ENCODE data around the gene PNPLA4.

The PNPLA4 gene

GRCh38 chrX:7908821-7909220 lies 18.4 kb downstream of the PNPLA4 start:
- WGBS (ENCODE audit: extremely low coverage, insufficient coverage, insufficient read length), result no CpG with 5 or more reads among the region's 5 CpGs
- H2BK5ac ChIP-seq (ENCODE audit: low read depth, low read length, poor library complexity), result no peak overlapping the region
- no peaks in the 10 kb centered on the region for H3K9me3 ChIP-seq (ENCODE audit: insufficient read depth, low read depth, low read length)
- no peak overlapping the region for H4K91ac ChIP-seq (ENCODE audit: low read depth, low read length)
- H3K79me1 ChIP-seq (ENCODE audit: low read length), result no peaks in the 10 kb centered on the region
- no peak overlapping the region for H3K27ac ChIP-seq (ENCODE audit: low read depth, low read length)
- H3K79me2 ChIP-seq (ENCODE audit: control insufficient read depth, insufficient read depth, low read length, poor library complexity), result no peaks in the 10 kb centered on the region
- H3K9ac ChIP-seq (ENCODE audit: low read length), result no peak overlapping the region
- no peaks in the 10 kb centered on the region for H3K27me3 ChIP-seq (ENCODE audit: insufficient read depth, low read length)
- H3K18ac ChIP-seq (ENCODE audit: low read length), result no peak overlapping the region
- no peak overlapping the region for H3K4ac ChIP-seq (ENCODE audit: low read depth, low read length)
- no peaks in the 10 kb centered on the region for H3K4me1 ChIP-seq (ENCODE audit: control insufficient read depth in 1 of 2, insufficient read depth in 2 of 2, low read length in 2 of 2)
- no peak overlapping the region for H4K8ac ChIP-seq (ENCODE audit: low read depth, low read length)
- H3K36me3 ChIP-seq (ENCODE audit: control insufficient read depth in 1 of 2, insufficient read depth in 2 of 2, low read length in 2 of 2), result no peaks in the 10 kb centered on the region
- H2AFZ ChIP-seq (ENCODE audit: insufficient read depth, low read length, poor library complexity), result no peak overlapping the region
- H2BK120ac ChIP-seq (ENCODE audit: insufficient read depth, low read length, poor library complexity), result no peak overlapping the region
- no peak for DNase-seq
- H3K23ac ChIP-seq (ENCODE audit: low read length), result no peak overlapping the region
- no peak overlapping the region for H2AK5ac ChIP-seq (ENCODE audit: low read length)
- no peak overlapping the region for H3K14ac ChIP-seq (ENCODE audit: low read length)
- no peak overlapping the region for H3K4me3 ChIP-seq (ENCODE audit: low read depth, low read length)
- no peak overlapping the region for H2BK12ac ChIP-seq (ENCODE audit: low read length)
- H4K12ac ChIP-seq (ENCODE audit: low read depth, low read length), result no peak overlapping the region
- H3K4me2 ChIP-seq (ENCODE audit: low read length), result no peak overlapping the region

DNA sequence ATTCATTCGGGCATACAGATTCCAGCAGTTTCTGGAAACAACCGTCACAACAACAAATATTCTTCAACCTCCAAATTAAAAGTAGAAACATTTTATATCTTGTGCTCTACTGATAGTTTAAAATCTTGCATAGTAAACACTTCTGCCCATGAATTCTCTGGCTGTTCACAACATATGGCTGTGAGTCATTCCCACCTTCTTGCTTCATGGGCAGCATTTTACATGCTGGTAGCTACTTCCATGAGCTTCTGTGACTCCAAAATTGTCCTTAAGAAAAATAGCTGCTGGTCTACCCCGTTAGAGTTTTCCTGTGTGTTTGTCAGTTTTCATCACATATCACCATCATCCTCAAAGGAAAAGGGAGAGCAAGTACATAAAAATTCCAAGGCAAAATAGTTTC lies 22.7 kb downstream of the PNPLA4 start:
- Histone ChIP-seq H3K23ac (ENCODE audit: low read length) (no peak overlapping the region), H3K18ac (ENCODE audit: low read length) (no peak overlapping the region), H3K14ac (ENCODE audit: low read length) (no peak overlapping the region), H3K79me2 (ENCODE audit: control insufficient read depth, insufficient read depth, low read length, poor library complexity) (no peaks in the 10 kb centered on the region), H3K9ac (ENCODE audit: low read length) (no peak overlapping the region), H2BK5ac (ENCODE audit: low read depth, low read length, poor library complexity) (no peak overlapping the region), H2BK12ac (ENCODE audit: low read length) (no peak overlapping the region), H4K8ac (ENCODE audit: low read depth, low read length) (no peak overlapping the region), H4K91ac (ENCODE audit: low read depth, low read length) (no peak overlapping the region), H3K36me3 (ENCODE audit: control insufficient read depth in 1 of 2, insufficient read depth in 2 of 2, low read length in 2 of 2) (peaks cover 0 to 3% of the 10 kb centered on the region in 2 experiments), H3K9me3 (ENCODE audit: insufficient read depth, low read depth, low read length) (no peaks in the 10 kb centered on the region), H3K4me1 (ENCODE audit: control insufficient read depth in 1 of 2, insufficient read depth in 2 of 2, low read length in 2 of 2) (no peaks in the 10 kb centered on the region), H3K79me1 (ENCODE audit: low read length) (no peaks in the 10 kb centered on the region), H4K12ac (ENCODE audit: low read depth, low read length) (no peak overlapping the region), H3K4me2 (ENCODE audit: low read length) (no peak overlapping the region), H2BK120ac (ENCODE audit: insufficient read depth, low read length, poor library complexity) (no peak overlapping the region), H2AFZ (ENCODE audit: insufficient read depth, low read length, poor library complexity) (no peak overlapping the region), H3K27ac (ENCODE audit: low read depth, low read length) (no peak overlapping the region), H2AK5ac (ENCODE audit: low read length) (no peak overlapping the region), H3K4me3 (ENCODE audit: low read depth, low read length) (no peak overlapping the region), H3K27me3 (ENCODE audit: insufficient read depth, low read length) (no peaks in the 10 kb centered on the region), H3K4ac (ENCODE audit: low read depth, low read length) (no peak overlapping the region)
- WGBS (ENCODE audit: extremely low coverage, insufficient coverage, insufficient read length), result no CpG with 5 or more reads among the region's 3 CpGs
- peak; percentile 30 to 61 for DNase-seq

GRCh38 chrX:7891928-7892327 lies 35.3 kb downstream of the PNPLA4 start:
- H3K4me3 ChIP-seq (ENCODE audit: low read depth, low read length), result no peak overlapping the region
- DNase-seq, result no peak
- no peaks in the 10 kb centered on the region for H3K36me3 ChIP-seq (ENCODE audit: control insufficient read depth in 1 of 2, insufficient read depth in 2 of 2, low read length in 2 of 2)
- H3K4ac ChIP-seq (ENCODE audit: low read depth, low read length), result no peak overlapping the region
- H2AK5ac ChIP-seq (ENCODE audit: low read length), result no peak overlapping the region
- no peaks in the 10 kb centered on the region for H3K4me1 ChIP-seq (ENCODE audit: control insufficient read depth in 1 of 2, insufficient read depth in 2 of 2, low read length in 2 of 2)
- no peak overlapping the region for H4K91ac ChIP-seq (ENCODE audit: low read depth, low read length)
- no peaks in the 10 kb centered on the region for H3K27me3 ChIP-seq (ENCODE audit: insufficient read depth, low read length)
- no peaks in the 10 kb centered on the region for H3K79me2 ChIP-seq (ENCODE audit: control insufficient read depth, insufficient read depth, low read length, poor library complexity)
- H3K23ac ChIP-seq (ENCODE audit: low read length), result no peak overlapping the region
- H3K9ac ChIP-seq (ENCODE audit: low read length), result no peak overlapping the region
- no peak overlapping the region for H2AFZ ChIP-seq (ENCODE audit: insufficient read depth, low read length, poor library complexity)
- no peak overlapping the region for H4K12ac ChIP-seq (ENCODE audit: low read depth, low read length)
- no peak overlapping the region for H3K4me2 ChIP-seq (ENCODE audit: low read length)
- H3K9me3 ChIP-seq (ENCODE audit: insufficient read depth, low read depth, low read length), result no peaks in the 10 kb centered on the region
- no peak overlapping the region for H3K27ac ChIP-seq (ENCODE audit: low read depth, low read length)
- WGBS (ENCODE audit: extremely low coverage, insufficient coverage, insufficient read length), result no CpG with 5 or more reads among the region's 9 CpGs
- H2BK5ac ChIP-seq (ENCODE audit: low read depth, low read length, poor library complexity), result no peak overlapping the region
- H3K79me1 ChIP-seq (ENCODE audit: low read length), result no peaks in the 10 kb centered on the region
- no peak overlapping the region for H3K14ac ChIP-seq (ENCODE audit: low read length)
- no peak overlapping the region for H2BK120ac ChIP-seq (ENCODE audit: insufficient read depth, low read length, poor library complexity)
- no peak overlapping the region for H3K18ac ChIP-seq (ENCODE audit: low read length)
- no peak overlapping the region for H4K8ac ChIP-seq (ENCODE audit: low read depth, low read length)
- no peak overlapping the region for H2BK12ac ChIP-seq (ENCODE audit: low read length)

DNA sequence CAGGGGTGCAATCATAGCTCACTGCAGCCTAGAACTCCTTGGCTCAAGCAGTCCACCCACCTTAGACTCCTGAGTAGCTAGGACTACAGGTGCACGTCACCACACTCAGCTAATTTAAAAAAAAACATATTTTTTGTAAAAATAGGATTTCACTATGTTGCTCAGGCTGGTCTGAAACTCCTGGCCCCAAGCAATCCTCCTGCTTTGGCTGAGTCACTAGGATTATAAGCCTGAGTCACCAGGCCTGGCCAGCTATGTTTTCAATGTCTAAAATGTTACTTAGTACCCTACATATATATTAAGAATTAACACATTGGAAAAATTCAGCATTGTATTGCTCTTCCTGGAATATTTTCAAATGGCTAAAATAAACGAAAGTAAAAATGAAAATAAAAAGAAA lies 37.5 kb downstream of the PNPLA4 start:
- Histone ChIP-seq H4K91ac (ENCODE audit: low read depth, low read length) (no peak overlapping the region), H3K36me3 (ENCODE audit: control insufficient read depth in 1 of 2, insufficient read depth in 2 of 2, low read length in 2 of 2) (no peaks in the 10 kb centered on the region), H3K9me3 (ENCODE audit: insufficient read depth, low read depth, low read length) (no peaks in the 10 kb centered on the region), H3K14ac (ENCODE audit: low read length) (no peak overlapping the region), H3K27me3 (ENCODE audit: insufficient read depth, low read length) (no peaks in the 10 kb centered on the region), H2AK5ac (ENCODE audit: low read length) (no peak overlapping the region), H3K9ac (ENCODE audit: low read length) (no peak overlapping the region), H2BK120ac (ENCODE audit: insufficient read depth, low read length, poor library complexity) (no peak overlapping the region), H4K8ac (ENCODE audit: low read depth, low read length) (no peak overlapping the region), H4K12ac (ENCODE audit: low read depth, low read length) (no peak overlapping the region), H3K23ac (ENCODE audit: low read length) (no peak overlapping the region), H3K79me2 (ENCODE audit: control insufficient read depth, insufficient read depth, low read length, poor library complexity) (no peaks in the 10 kb centered on the region), H2AFZ (ENCODE audit: insufficient read depth, low read length, poor library complexity) (no peak overlapping the region), H2BK12ac (ENCODE audit: low read length) (no peak overlapping the region), H3K4me2 (ENCODE audit: low read length) (no peak overlapping the region), H3K18ac (ENCODE audit: low read length) (no peak overlapping the region), H3K27ac (ENCODE audit: low read depth, low read length) (no peak overlapping the region), H3K4me3 (ENCODE audit: low read depth, low read length) (no peak overlapping the region), H3K4me1 (ENCODE audit: control insufficient read depth in 1 of 2, insufficient read depth in 2 of 2, low read length in 2 of 2) (no peaks in the 10 kb centered on the region), H3K4ac (ENCODE audit: low read depth, low read length) (no peak overlapping the region), H3K79me1 (ENCODE audit: low read length) (no peaks in the 10 kb centered on the region), H2BK5ac (ENCODE audit: low read depth, low read length, poor library complexity) (no peak overlapping the region)
- peak; percentile 37 to 57 for DNase-seq
- no CpG with 5 or more reads among the region's 2 CpGs for WGBS (ENCODE audit: extremely low coverage, insufficient coverage, insufficient read length)

Data from trophoblast cell (in vitro differentiated cells and primary cell).